Measurements from ENCODE around the gene C2CD3.

DNA sequence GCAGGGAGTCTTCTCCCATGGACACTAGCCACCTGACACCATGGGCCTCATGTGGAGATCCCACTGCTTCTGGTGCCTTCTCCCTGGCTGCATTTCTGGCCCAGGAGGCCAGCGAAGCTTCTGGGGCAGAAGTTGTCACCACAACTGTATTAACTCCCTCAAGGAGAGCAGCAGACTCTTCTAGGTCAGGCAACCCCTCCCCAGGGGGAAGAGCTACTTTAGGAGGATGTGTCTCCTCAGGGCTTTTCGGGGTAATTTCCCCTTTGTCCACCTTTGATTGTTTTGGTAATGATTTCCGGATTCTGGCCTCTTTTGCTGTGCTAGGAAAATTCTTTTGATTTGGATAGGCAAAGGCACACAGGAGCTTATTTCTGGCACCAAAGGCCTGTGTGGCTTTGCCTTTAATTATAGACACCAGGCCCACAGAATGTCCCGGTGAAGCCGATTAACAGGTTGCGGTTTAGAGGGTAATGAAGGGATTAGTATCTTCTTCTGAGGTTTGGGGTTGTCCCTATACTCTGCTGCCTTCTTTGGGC is 179.3 kb downstream of the C2CD3 start:
- TF ChIP-seq, protein P1, sequence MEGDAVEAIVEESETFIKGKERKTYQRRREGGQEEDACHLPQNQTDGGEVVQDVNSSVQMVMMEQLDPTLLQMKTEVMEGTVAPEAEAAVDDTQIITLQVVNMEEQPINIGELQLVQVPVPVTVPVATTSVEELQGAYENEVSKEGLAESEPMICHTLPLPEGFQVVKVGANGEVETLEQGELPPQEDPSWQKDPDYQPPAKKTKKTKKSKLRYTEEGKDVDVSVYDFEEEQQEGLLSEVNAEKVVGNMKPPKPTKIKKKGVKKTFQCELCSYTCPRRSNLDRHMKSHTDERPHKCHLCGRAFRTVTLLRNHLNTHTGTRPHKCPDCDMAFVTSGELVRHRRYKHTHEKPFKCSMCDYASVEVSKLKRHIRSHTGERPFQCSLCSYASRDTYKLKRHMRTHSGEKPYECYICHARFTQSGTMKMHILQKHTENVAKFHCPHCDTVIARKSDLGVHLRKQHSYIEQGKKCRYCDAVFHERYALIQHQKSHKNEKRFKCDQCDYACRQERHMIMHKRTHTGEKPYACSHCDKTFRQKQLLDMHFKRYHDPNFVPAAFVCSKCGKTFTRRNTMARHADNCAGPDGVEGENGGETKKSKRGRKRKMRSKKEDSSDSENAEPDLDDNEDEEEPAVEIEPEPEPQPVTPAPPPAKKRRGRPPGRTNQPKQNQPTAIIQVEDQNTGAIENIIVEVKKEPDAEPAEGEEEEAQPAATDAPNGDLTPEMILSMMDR (IDR thresholded peaks at IDR 0.05; ENCODE audit: insufficient read depth, low read length), result no peak
- TF ChIP-seq GABPA (IDR thresholded peaks at IDR 0.05; ENCODE audit: low read depth), result no peak
- TF ChIP-seq, protein P2, sequence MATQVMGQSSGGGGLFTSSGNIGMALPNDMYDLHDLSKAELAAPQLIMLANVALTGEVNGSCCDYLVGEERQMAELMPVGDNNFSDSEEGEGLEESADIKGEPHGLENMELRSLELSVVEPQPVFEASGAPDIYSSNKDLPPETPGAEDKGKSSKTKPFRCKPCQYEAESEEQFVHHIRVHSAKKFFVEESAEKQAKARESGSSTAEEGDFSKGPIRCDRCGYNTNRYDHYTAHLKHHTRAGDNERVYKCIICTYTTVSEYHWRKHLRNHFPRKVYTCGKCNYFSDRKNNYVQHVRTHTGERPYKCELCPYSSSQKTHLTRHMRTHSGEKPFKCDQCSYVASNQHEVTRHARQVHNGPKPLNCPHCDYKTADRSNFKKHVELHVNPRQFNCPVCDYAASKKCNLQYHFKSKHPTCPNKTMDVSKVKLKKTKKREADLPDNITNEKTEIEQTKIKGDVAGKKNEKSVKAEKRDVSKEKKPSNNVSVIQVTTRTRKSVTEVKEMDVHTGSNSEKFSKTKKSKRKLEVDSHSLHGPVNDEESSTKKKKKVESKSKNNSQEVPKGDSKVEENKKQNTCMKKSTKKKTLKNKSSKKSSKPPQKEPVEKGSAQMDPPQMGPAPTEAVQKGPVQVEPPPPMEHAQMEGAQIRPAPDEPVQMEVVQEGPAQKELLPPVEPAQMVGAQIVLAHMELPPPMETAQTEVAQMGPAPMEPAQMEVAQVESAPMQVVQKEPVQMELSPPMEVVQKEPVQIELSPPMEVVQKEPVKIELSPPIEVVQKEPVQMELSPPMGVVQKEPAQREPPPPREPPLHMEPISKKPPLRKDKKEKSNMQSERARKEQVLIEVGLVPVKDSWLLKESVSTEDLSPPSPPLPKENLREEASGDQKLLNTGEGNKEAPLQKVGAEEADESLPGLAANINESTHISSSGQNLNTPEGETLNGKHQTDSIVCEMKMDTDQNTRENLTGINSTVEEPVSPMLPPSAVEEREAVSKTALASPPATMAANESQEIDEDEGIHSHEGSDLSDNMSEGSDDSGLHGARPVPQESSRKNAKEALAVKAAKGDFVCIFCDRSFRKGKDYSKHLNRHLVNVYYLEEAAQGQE (IDR thresholded peaks at IDR 0.05; ENCODE audit: insufficient replicate concordance, low read depth), result no peak

Measured in HL-60 (cell line).